ENCODE data around the gene NCAM1.

NCAM1 gene

DNA sequence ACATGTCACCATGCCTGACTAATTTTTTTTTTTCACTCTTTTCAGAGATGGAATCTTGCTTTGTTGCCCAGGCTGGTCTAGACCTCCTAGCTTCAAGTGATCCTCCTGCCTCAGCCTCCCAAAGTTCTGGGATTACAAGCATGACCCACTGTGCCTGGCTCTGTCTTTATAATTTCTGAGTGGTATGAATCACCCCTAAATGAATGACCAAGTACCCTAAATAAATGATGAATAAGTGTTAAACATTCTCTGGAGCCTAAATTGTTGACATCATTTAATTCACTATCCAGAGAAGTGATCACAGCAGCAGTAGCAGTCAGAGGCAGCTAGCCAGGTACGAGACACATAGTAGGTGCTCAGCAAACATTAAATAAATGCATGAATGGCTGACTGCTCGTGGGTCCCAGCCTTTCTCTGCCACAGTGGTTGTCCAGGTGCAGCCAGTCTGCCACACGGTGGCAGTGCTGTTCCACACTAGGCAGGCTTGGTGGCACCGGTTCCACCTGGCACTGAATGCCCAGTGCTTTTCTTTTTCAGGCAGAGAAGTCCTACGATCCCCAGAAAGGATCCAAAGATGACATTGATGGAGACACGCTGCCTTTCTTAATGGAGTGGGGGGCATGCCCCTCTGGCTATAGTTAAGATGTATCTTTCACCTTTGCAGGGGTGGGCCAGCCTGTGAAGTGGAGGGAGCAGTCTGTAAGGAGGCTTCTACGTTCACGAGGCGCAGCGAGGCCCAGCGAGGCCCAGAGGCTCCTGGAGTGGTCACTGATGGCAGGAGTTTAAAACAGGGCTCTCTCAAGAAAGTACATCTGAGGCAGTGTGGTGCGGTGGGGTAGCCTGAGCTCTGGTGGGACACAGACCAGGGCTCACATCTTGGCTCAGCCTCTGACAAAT is 344.5 kb downstream of the NCAM1 start:
- TF ChIP-seq Cebpa-rat (IDR thresholded peaks at IDR 0.05) = no peak
- H3K9me3 ChIP-seq = no peaks in the 10 kb centered on the region
- no peak overlapping the region for H3K27ac ChIP-seq
- H3K4me3 ChIP-seq = no peak overlapping the region
- H3K36me3 ChIP-seq = no peaks in the 10 kb centered on the region
- H3K4me1 ChIP-seq = no peaks in the 10 kb centered on the region
- no peaks in the 10 kb centered on the region for H3K27me3 ChIP-seq
- no peak overlapping the region for H3K4me2 ChIP-seq
- no peak overlapping the region for H3K9ac ChIP-seq
- H4K20me1 ChIP-seq = no peaks in the 10 kb centered on the region

GRCh38 chr11:113308601-113309000 is 347.4 kb downstream of the NCAM1 start:
- Histone ChIP-seq H3K4me2 (no peak overlapping the region), H3K36me3 (no peaks in the 10 kb centered on the region), H3K9me3 (no peaks in the 10 kb centered on the region), H3K4me3 (no peak overlapping the region), H3K27ac (no peak overlapping the region), H3K9ac (no peak overlapping the region), H4K20me1 (no peaks in the 10 kb centered on the region), H3K27me3 (no peaks in the 10 kb centered on the region), H3K4me1 (no peaks in the 10 kb centered on the region)
- TF ChIP-seq Cebpa-rat (IDR thresholded peaks at IDR 0.05) = no peak

GRCh38 chr11:113311536-113311935 is 350.3 kb downstream of the NCAM1 start:
- no peak for TF ChIP-seq Cebpa-rat (IDR thresholded peaks at IDR 0.05)
- Histone ChIP-seq H3K4me3 (no peak overlapping the region), H3K4me2 (no peak overlapping the region), H3K4me1 (no peaks in the 10 kb centered on the region), H3K9ac (no peak overlapping the region), H4K20me1 (no peaks in the 10 kb centered on the region), H3K27ac (no peak overlapping the region), H3K27me3 (no peaks in the 10 kb centered on the region), H3K9me3 (peaks cover 5% of the 10 kb centered on the region; the same call in 1 of the 2 replicates), H3K36me3 (no peaks in the 10 kb centered on the region)

DNA sequence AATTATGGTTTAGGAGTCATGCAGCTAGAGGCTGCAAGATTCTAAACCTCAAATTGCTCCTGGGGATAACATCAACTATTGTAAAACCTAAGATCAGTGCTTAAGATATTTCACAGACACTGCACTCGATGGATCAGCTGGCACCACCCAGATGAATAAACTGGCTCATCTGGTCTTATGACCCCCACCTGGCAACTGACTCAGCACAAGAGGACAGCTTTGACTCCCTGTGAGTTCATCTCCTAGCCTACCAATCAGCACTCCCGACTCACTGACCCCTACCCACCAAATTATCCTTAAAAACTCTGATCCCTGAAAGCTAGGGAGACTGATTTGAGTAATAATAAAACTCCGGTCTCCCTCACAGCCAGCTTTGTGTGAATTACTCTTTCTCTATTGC is 352.4 kb downstream of the NCAM1 start:
- Histone ChIP-seq H3K4me1 (no peaks in the 10 kb centered on the region), H3K27ac (no peak overlapping the region), H3K9me3 (peaks cover 5% of the 10 kb centered on the region; the same call in 1 of the 2 replicates), H4K20me1 (no peaks in the 10 kb centered on the region), H3K27me3 (no peaks in the 10 kb centered on the region), H3K9ac (no peak overlapping the region), H3K36me3 (no peaks in the 10 kb centered on the region), H3K4me2 (no peak overlapping the region), H3K4me3 (no peak overlapping the region)
- TF ChIP-seq Cebpa-rat (IDR thresholded peaks at IDR 0.05) = no peak

DNA sequence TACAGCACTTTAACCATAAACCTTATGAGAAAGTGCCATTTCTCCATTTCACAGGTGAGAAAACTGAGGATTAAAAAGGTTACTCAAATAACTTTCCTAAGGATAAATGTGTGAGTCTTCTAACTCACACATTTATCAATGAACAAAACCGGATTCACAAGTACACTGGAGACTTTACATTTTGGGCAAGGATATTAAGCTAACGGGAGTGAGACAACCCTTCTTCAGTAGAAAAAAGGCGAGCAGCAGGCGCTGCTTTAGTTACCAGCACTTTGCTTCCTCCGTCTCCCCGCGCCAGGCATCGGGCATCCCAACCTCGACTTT is 352.8 kb downstream of the NCAM1 start:
- no peaks in the 10 kb centered on the region for H3K4me1 ChIP-seq
- H4K20me1 ChIP-seq = no peaks in the 10 kb centered on the region
- no peak overlapping the region for H3K9ac ChIP-seq
- H3K36me3 ChIP-seq = no peaks in the 10 kb centered on the region
- no peak overlapping the region for H3K4me3 ChIP-seq
- H3K27ac ChIP-seq = no peak overlapping the region
- no peak for TF ChIP-seq Cebpa-rat (IDR thresholded peaks at IDR 0.05)
- H3K9me3 ChIP-seq = peaks cover 5% of the 10 kb centered on the region; the same call in 1 of the 2 replicates
- no peaks in the 10 kb centered on the region for H3K27me3 ChIP-seq
- no peak overlapping the region for H3K4me2 ChIP-seq

GRCh38 chr11:113314389-113315301 is 353.4 kb downstream of the NCAM1 start, which contains the start of gene TTC12:
TTC12 (plus strand) TSS chr11:113314583; CDS start chr11:113316258, 1,675 bp downstream.
- Histone ChIP-seq H3K36me3 (no peaks in the 10 kb centered on the region), H3K4me3 (no peak within 1 kb of the TSS), H3K4me1 (no peaks in the 10 kb centered on the region), H3K9ac (no peak within 1 kb of the TSS), H4K20me1 (no peaks in the 10 kb centered on the region), H3K27me3 (no peaks in the 10 kb centered on the region), H3K9me3 (peaks cover 5% of the 10 kb centered on the region; the same call in 1 of the 2 replicates), H3K27ac (no peak within 1 kb of the TSS), H3K4me2 (no peak within 1 kb of the TSS)
- TF ChIP-seq Cebpa-rat (IDR thresholded peaks at IDR 0.05) = no peak

DNA sequence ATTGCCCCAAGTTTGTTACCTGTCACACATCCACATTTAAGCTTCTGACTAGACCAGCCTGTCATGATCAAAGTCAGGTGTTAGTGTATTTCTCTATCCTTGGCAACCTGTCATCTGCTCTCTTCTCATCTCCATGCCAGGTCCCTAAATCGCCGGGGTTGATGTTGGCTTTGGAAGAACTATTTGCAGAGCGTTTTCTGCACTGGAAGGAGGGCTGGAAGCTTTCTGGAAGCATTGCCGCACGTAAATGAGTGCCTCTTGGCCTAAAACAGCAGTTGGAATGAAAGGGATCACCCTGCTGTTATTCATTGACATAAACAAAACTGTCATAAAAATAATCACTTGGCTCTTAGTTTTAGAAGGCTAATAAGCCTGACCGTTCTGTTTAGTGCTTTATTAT is 354.6 kb downstream of the NCAM1 start:
- Histone ChIP-seq H3K4me1 (no peaks in the 10 kb centered on the region), H3K27ac (no peak overlapping the region), H3K9me3 (peaks cover 5% of the 10 kb centered on the region; the same call in 1 of the 2 replicates), H3K27me3 (no peaks in the 10 kb centered on the region), H3K36me3 (no peaks in the 10 kb centered on the region), H3K4me3 (no peak overlapping the region), H3K4me2 (no peak overlapping the region), H4K20me1 (no peaks in the 10 kb centered on the region), H3K9ac (no peak overlapping the region)
- no peak for TF ChIP-seq Cebpa-rat (IDR thresholded peaks at IDR 0.05)

GRCh38 chr11:113316256-113316655 is 355.0 kb downstream of the NCAM1 start:
- Histone ChIP-seq H3K4me3 (no peak overlapping the region), H3K9me3 (peaks cover 5% of the 10 kb centered on the region; the same call in 1 of the 2 replicates), H3K4me2 (no peak overlapping the region), H3K27ac (no peak overlapping the region), H4K20me1 (no peaks in the 10 kb centered on the region), H3K27me3 (no peaks in the 10 kb centered on the region), H3K4me1 (no peaks in the 10 kb centered on the region), H3K36me3 (no peaks in the 10 kb centered on the region), H3K9ac (no peak overlapping the region)
- no peak for TF ChIP-seq Cebpa-rat (IDR thresholded peaks at IDR 0.05)

- no peaks in the 10 kb centered on the region for H3K27me3 ChIP-seq
- no peaks in the 10 kb centered on the region for H3K36me3 ChIP-seq
- no peaks in the 10 kb centered on the region for H4K20me1 ChIP-seq
- H3K9ac ChIP-seq = no peak overlapping the region
- TF ChIP-seq Cebpa-rat (IDR thresholded peaks at IDR 0.05) = no peak
- H3K27ac ChIP-seq = no peak overlapping the region
- H3K9me3 ChIP-seq = peaks cover 5% of the 10 kb centered on the region; the same call in 1 of the 2 replicates
- no peaks in the 10 kb centered on the region for H3K4me1 ChIP-seq
- H3K4me3 ChIP-seq = no peak overlapping the region
- no peak overlapping the region for H3K4me2 ChIP-seq
Measured at GRCh38 chr11:113317339-113317738, 356.1 kb downstream of the NCAM1 start.

DNA sequence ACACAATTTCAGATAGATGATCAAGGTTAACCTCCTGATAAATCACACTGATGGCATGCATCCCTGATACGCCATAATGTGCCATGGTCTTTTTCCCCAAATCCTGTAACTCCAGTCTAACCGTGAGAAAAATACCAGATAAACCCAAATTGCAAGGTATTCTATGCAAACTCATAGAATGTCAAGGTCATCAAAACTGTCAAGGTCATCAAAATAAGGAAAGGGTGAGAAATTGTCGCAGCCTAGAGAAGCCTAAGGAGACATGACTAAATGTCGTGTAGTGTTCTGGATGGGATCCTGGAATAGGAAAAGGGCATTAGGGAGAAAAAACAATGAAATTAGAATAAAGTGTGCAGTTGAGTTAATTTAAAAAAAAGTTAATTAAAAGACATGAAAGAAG is 357.9 kb downstream of the NCAM1 start:
- H3K4me3 ChIP-seq = no peak overlapping the region
- H3K4me1 ChIP-seq = no peaks in the 10 kb centered on the region
- H3K27me3 ChIP-seq = no peaks in the 10 kb centered on the region
- H3K9me3 ChIP-seq = peaks cover 5% of the 10 kb centered on the region; the same call in 1 of the 2 replicates
- no peak for TF ChIP-seq Cebpa-rat (IDR thresholded peaks at IDR 0.05)
- H3K27ac ChIP-seq = no peak overlapping the region
- H3K36me3 ChIP-seq = no peaks in the 10 kb centered on the region
- no peak overlapping the region for H3K4me2 ChIP-seq
- no peaks in the 10 kb centered on the region for H4K20me1 ChIP-seq
- no peak overlapping the region for H3K9ac ChIP-seq
